Muscle layer of colon (tissue), 2 donors: ENCODE results near the gene EFEMP2.
"Not testable (repeated sequence)": the region's sequence is repeated elsewhere in the genome, so short reads cannot be mapped to it uniquely, and the experiment has no call there.

Source experiments
- H3K27ac ChIP-seq: one replicate; pipeline ENCODE4 v1.7.0; 2013; ENCODE audit warnings: low read depth, mild to moderate bottlenecking, low read length, moderate library complexity
- H3K27me3 ChIP-seq, 2 donors: one replicate each; pipeline ENCODE4 v1.7.0; 2013; ENCODE audit warnings: low read length in 2 of 2, mild to moderate bottlenecking in 2 of 2; ENCODE audit not compliant: insufficient read depth in 2 of 2, control insufficient read depth in 1 of 2
- H3K36me3 ChIP-seq: one replicate; pipeline ENCODE4 v1.7.0; 2013; ENCODE audit warnings: mild to moderate bottlenecking, low read length; ENCODE audit not compliant: insufficient read depth
- H3K4me1 ChIP-seq: one replicate; pipeline ENCODE4 v1.7.0; 2013; ENCODE audit warnings: mild to moderate bottlenecking, low read length; ENCODE audit not compliant: insufficient read depth
- H3K4me3 ChIP-seq, 2 donors: one replicate each; pipeline ENCODE4 v1.7.0; 2013; ENCODE audit warnings: low read length in 2 of 2, low read depth in 1 of 2, mild to moderate bottlenecking in 1 of 2, moderate library complexity in 1 of 2
- H3K9ac ChIP-seq: one replicate; pipeline ENCODE4 v1.7.0; 2013; ENCODE audit warnings: low read length
- H3K9me3 ChIP-seq: one replicate; pipeline ENCODE4 v1.7.0; 2013; ENCODE audit warnings: mild to moderate bottlenecking, low read length
- donor health status: abdominal sarcoma.
- donor health status: Adenocarcinoma of cecum.

Gene EFEMP2

GRCh38 chr11:65899356-65900124, 26.9 kb upstream of the EFEMP2 start:
- Histone ChIP-seq H3K9me3 (no peaks in the 10 kb centered on the region), H3K27ac (peak overlapping the region; percentile 52), H3K4me1 (peaks cover 4% of the 10 kb centered on the region), H3K4me3 (peak overlapping the region; percentile 42 to 49), H3K27me3 (peaks cover 7 to 8% of the 10 kb centered on the region in 2 donors), H3K9ac (no peak overlapping the region), H3K36me3 (no peaks in the 10 kb centered on the region)

- Histone ChIP-seq H3K27ac (no peak overlapping the region), H3K9ac (no peak overlapping the region), H3K36me3 (no peaks in the 10 kb centered on the region), H3K4me3 (peak overlapping the region in 1 of 2 donors; percentile 42), H3K4me1 (peaks cover 5% of the 10 kb centered on the region), H3K27me3 (peaks cover 7 to 8% of the 10 kb centered on the region in 2 donors), H3K9me3 (no peaks in the 10 kb centered on the region)
Observed at GRCh38 chr11:65898656-65899355, 26.2 kb upstream of the EFEMP2 start.

- H3K36me3 ChIP-seq, result no peaks in the 10 kb centered on the region
- H3K9me3 ChIP-seq, result no peaks in the 10 kb centered on the region
- no peak overlapping the region for H3K4me3 ChIP-seq
- peaks cover 21% of the 10 kb centered on the region for H3K4me1 ChIP-seq
- H3K27me3 ChIP-seq, result peaks cover 7 to 8% of the 10 kb centered on the region in 2 donors
- H3K27ac ChIP-seq, result no peak overlapping the region
- no peak overlapping the region for H3K9ac ChIP-seq
Observed at GRCh38 chr11:65897020-65897471, 24.4 kb upstream of the EFEMP2 start.

- Histone ChIP-seq H3K27ac (no peak overlapping the region), H3K36me3 (no peaks in the 10 kb centered on the region), H3K9ac (no peak overlapping the region), H3K4me1 (peaks cover 25% of the 10 kb centered on the region), H3K9me3 (no peaks in the 10 kb centered on the region), H3K4me3 (no peak overlapping the region), H3K27me3 (peaks cover 7 to 8% of the 10 kb centered on the region in 2 donors)
Observed at GRCh38 chr11:65896034-65896999, 23.7 kb upstream of the EFEMP2 start.

GRCh38 chr11:65895482-65895981, 22.9 kb upstream of the EFEMP2 start:
- H3K9ac ChIP-seq, result no peak overlapping the region
- no peak overlapping the region for H3K4me3 ChIP-seq
- peaks cover 7 to 8% of the 10 kb centered on the region in 2 donors for H3K27me3 ChIP-seq
- H3K9me3 ChIP-seq, result no peaks in the 10 kb centered on the region
- no peaks in the 10 kb centered on the region for H3K36me3 ChIP-seq
- H3K4me1 ChIP-seq, result peaks cover 21% of the 10 kb centered on the region
- no peak overlapping the region for H3K27ac ChIP-seq

- Histone ChIP-seq H3K36me3 (no peaks in the 10 kb centered on the region), H3K4me1 (peaks cover 32% of the 10 kb centered on the region), H3K9ac (peak overlapping the region; percentile 25), H3K9me3 (no peaks in the 10 kb centered on the region), H3K27me3 (peaks cover 2 to 7% of the 10 kb centered on the region in 2 donors), H3K27ac (peak overlapping the region; percentile 90), H3K4me3 (peak overlapping the region in 1 of 2 donors; percentile 27)
Observed at GRCh38 chr11:65894034-65894591, 21.5 kb upstream of the EFEMP2 start.

- H3K9me3 ChIP-seq, result no peaks in the 10 kb centered on the region
- no peak overlapping the region for H3K4me3 ChIP-seq
- H3K4me1 ChIP-seq, result peaks cover 39% of the 10 kb centered on the region
- no peak overlapping the region for H3K9ac ChIP-seq
- H3K27ac ChIP-seq, result peak overlapping the region; percentile 99
- no peaks in the 10 kb centered on the region for H3K27me3 ChIP-seq
- no peaks in the 10 kb centered on the region for H3K36me3 ChIP-seq
Observed at GRCh38 chr11:65892661-65893317, 20.2 kb upstream of the EFEMP2 start.

- Histone ChIP-seq H3K9ac (peak overlapping the region; percentile 65), H3K4me3 (peak overlapping the region; percentile 74 to 94), H3K4me1 (peaks cover 46% of the 10 kb centered on the region), H3K27ac (peak overlapping the region; percentile 99)
- H3K27me3 ChIP-seq, H3K9me3 ChIP-seq, H3K36me3 ChIP-seq: not testable (repeated sequence)
Observed at GRCh38 chr11:65892137-65892540, 19.5 kb upstream of the EFEMP2 start.

GRCh38 chr11:65891219-65892136, 18.9 kb upstream of the EFEMP2 start:
- H3K4me1 ChIP-seq, result peaks cover 51% of the 10 kb centered on the region
- H3K9ac ChIP-seq, result peak overlapping the region; percentile 65
- peak overlapping the region; percentile 74 to 94 for H3K4me3 ChIP-seq
- no peaks in the 10 kb centered on the region for H3K9me3 ChIP-seq
- peaks cover 4% of the 10 kb centered on the region for H3K36me3 ChIP-seq
- peak overlapping the region; percentile 99 for H3K27ac ChIP-seq
- H3K27me3 ChIP-seq, result no peaks in the 10 kb centered on the region
